Osteoblast (primary cell): ENCODE data around the gene TMEM164. TPM values are rescaled to one million over a fixed set of nuclear protein-coding genes. Genes with fewer than 3 reads are reported as not detected.
A peak's percentile ranks its signal among the peaks of the same experiment; 100 is the strongest.

Experiments used
- DNase-seq: peaks from one replicate; pipeline ENCODE4 v3.0.0; 2011; ENCODE audit warnings: low spot score, mixed read lengths; ENCODE audit not compliant: insufficient read length; ENCODE audit errors: missing footprints
- H2AFZ ChIP-seq: 2 replicates; pipeline ENCODE4 v1.6.0; 2011; ENCODE audit warnings: mild to moderate bottlenecking, low read length
- H3K27ac ChIP-seq: 2 replicates; pipeline ENCODE4 v1.5.1; 2011; ENCODE audit warnings: mild to moderate bottlenecking, low read depth, low read length, moderate library complexity
- H3K27me3 ChIP-seq: 2 replicates; pipeline ENCODE4 v1.6.0; 2012; ENCODE audit warnings: mild to moderate bottlenecking, control low read depth, inconsistent platforms, low read length, moderate library complexity; ENCODE audit not compliant: insufficient read depth
- H3K36me3 ChIP-seq: 2 replicates; pipeline ENCODE4 v1.5.1; 2011; ENCODE audit warnings: mild to moderate bottlenecking, low read length, control low read depth, moderate library complexity; ENCODE audit not compliant: insufficient read depth
- H3K4me1 ChIP-seq: 2 replicates; pipeline ENCODE4 v1.5.1; 2011; ENCODE audit warnings: mild to moderate bottlenecking, low read length, control low read depth, moderate library complexity; ENCODE audit not compliant: insufficient read depth
- H3K4me2 ChIP-seq: 2 replicates; pipeline ENCODE4 v1.6.0; 2011; ENCODE audit warnings: mild to moderate bottlenecking, low read length; ENCODE audit not compliant: insufficient read depth
- H3K4me3 ChIP-seq: fragments of 200-600 bp; sonication (generic); 3 replicates; pipeline ENCODE4 v1.5.1; 2012; ENCODE audit warnings: mild to moderate bottlenecking, low read length, inconsistent platforms; ENCODE audit not compliant: insufficient read depth
- H3K79me2 ChIP-seq: 2 replicates; pipeline ENCODE4 v1.6.0; 2012; ENCODE audit warnings: mild to moderate bottlenecking, low read length, control low read depth, inconsistent platforms; ENCODE audit not compliant: insufficient read depth
- H3K9me3 ChIP-seq: 2 replicates; pipeline ENCODE4 v1.5.1; 2011; ENCODE audit warnings: low read depth, low read length, control low read depth
- H4K20me1 ChIP-seq: 2 replicates; pipeline ENCODE4 v1.6.0; 2012; ENCODE audit warnings: mild to moderate bottlenecking, low read length, control low read depth; ENCODE audit not compliant: insufficient read depth
- total RNA-seq: library from RNA; depleted of rRNA; stranded (reverse); fragments of >200 nt; gene quantifications from 2 replicates; pipeline ENCODE4 v1.2.3, GENCODE V29; 2012
- TF ChIP-seq, protein P1 (sequence below): IDR thresholded peaks from 2 replicates; pipeline ENCODE4 v1.5.1; 2011; ENCODE audit warnings: mild to moderate bottlenecking, low read depth, low read length, moderate library complexity; ENCODE audit errors: extremely low read depth

Gene TMEM164
- total RNA-seq, 1 donor, result 7.6 TPM

DNA sequence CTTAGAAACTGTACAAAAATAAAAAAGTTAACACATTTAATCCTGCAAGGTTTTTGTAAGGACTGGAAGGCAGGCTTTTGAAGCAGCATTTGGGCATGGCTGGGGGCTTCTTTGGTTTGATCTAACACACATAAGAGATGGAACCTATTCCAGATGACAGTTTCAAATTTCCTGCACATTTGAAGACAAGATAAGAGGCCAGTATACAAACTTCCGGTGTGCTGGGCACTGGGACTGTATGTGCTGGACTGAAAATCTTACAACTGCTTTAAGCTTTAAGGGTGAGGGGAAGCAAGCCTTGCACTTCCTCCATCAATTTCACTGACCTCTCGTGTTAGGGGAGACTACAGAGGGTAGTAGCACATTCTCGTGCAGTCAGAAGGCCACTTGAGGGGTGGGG, 192.1 kb downstream of the TMEM164 start:
- Histone ChIP-seq H2AFZ (no peak overlapping the region), H3K4me3 (no peak overlapping the region)
- no peak for DNase-seq

DNA sequence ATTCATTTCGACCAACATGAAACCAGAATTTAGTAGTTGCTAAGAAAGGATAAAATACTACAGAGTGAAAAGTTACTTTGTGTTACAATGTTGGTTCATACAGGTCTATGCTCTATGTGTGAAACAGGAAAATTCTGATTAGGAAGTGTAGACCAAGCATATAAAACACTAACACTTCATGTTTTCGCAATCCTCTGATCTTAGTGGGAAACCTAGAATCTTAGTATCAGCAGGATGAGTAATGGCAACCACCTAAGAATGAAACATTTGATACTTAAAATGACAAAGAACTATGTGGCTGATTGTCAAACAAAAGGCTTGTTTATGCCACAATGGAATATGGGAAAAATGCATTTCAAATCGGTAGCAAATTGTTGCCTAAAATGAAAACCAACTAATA, 198.9 kb downstream of the TMEM164 start:
- Histone ChIP-seq H3K27me3 (peaks cover 9% of the 10 kb centered on the region), H3K36me3 (peaks cover 5% of the 10 kb centered on the region), H3K4me2 (no peak overlapping the region), H3K79me2 (no peaks in the 10 kb centered on the region), H2AFZ (no peak overlapping the region), H3K4me1 (peaks cover 5% of the 10 kb centered on the region), H3K4me3 (no peak overlapping the region), H3K9me3 (no peaks in the 10 kb centered on the region), H3K27ac (no peak overlapping the region), H4K20me1 (no peaks in the 10 kb centered on the region)
- no peak for DNase-seq
- TF ChIP-seq, protein P1, sequence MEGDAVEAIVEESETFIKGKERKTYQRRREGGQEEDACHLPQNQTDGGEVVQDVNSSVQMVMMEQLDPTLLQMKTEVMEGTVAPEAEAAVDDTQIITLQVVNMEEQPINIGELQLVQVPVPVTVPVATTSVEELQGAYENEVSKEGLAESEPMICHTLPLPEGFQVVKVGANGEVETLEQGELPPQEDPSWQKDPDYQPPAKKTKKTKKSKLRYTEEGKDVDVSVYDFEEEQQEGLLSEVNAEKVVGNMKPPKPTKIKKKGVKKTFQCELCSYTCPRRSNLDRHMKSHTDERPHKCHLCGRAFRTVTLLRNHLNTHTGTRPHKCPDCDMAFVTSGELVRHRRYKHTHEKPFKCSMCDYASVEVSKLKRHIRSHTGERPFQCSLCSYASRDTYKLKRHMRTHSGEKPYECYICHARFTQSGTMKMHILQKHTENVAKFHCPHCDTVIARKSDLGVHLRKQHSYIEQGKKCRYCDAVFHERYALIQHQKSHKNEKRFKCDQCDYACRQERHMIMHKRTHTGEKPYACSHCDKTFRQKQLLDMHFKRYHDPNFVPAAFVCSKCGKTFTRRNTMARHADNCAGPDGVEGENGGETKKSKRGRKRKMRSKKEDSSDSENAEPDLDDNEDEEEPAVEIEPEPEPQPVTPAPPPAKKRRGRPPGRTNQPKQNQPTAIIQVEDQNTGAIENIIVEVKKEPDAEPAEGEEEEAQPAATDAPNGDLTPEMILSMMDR, result no peak

More for the DNA sequence above, 192.1 kb downstream of the TMEM164 start:
- no peak overlapping the region for H3K4me2 ChIP-seq
- TF ChIP-seq, protein P1, result no peak
- no peak overlapping the region for H3K27ac ChIP-seq
- H3K36me3 ChIP-seq, result peaks cover 5% of the 10 kb centered on the region
- no peaks in the 10 kb centered on the region for H3K79me2 ChIP-seq
- H3K4me1 ChIP-seq, result no peaks in the 10 kb centered on the region
- peaks cover 2% of the 10 kb centered on the region for H4K20me1 ChIP-seq
- peaks cover 6% of the 10 kb centered on the region for H3K27me3 ChIP-seq
- H3K9me3 ChIP-seq, result no peaks in the 10 kb centered on the region

DNA sequence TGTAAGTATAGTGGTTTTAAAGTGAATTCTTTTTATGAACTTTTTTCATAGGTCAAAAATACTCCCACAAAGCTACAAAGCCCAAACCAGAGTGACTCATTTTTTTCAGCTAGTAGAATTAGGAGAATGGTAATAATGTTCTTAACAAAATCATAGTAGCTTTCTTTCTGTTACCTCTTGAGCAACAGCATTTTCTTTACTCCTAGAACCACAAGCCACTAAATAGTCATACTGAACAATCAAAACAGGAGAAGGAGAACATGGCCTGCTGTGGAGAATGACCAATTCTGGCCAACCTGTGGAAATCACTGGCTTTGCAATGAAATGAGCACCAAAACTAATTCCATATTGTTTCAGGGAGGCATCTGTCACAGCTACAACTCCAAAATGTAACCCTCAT, 202.1 kb downstream of the TMEM164 start:
- DNase-seq, result no peak
- no peak overlapping the region for H3K4me2 ChIP-seq

DNA sequence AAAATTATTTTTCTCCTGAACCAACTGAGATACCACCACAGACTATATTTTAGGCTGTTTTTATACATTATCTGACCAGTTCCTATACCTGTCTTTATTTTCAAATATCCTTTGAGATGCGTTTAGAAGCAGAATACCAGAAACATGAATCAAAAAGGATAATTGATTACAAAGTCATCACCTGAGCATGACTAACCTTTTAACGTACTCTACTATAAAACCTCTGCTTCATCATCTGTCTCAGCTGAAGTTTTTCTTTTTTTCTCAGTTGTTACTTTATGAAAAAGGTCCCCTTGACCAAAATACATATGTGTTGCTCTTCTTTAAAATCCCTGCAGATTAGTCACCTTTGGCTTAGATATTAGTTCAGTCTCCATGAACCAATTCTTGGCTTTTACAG, 205.2 kb downstream of the TMEM164 start:
- Histone ChIP-seq H3K27ac (no peak overlapping the region), H3K79me2 (no peaks in the 10 kb centered on the region), H3K4me1 (peaks cover 19% of the 10 kb centered on the region), H3K9me3 (no peaks in the 10 kb centered on the region), H2AFZ (no peak overlapping the region), H3K4me3 (no peak overlapping the region), H3K4me2 (no peak overlapping the region), H4K20me1 (no peaks in the 10 kb centered on the region), H3K36me3 (no peaks in the 10 kb centered on the region), H3K27me3 (no peaks in the 10 kb centered on the region)
- TF ChIP-seq, protein P1, result no peak
- no peak for DNase-seq

More for the DNA sequence above, 202.1 kb downstream of the TMEM164 start:
- no peak overlapping the region for H3K4me3 ChIP-seq
- no peak overlapping the region for H2AFZ ChIP-seq
- no peaks in the 10 kb centered on the region for H4K20me1 ChIP-seq
- peaks cover 12% of the 10 kb centered on the region for H3K4me1 ChIP-seq
- TF ChIP-seq, protein P1, result no peak
- H3K27me3 ChIP-seq, result peaks cover 2% of the 10 kb centered on the region
- H3K9me3 ChIP-seq, result no peaks in the 10 kb centered on the region
- H3K36me3 ChIP-seq, result no peaks in the 10 kb centered on the region
- no peaks in the 10 kb centered on the region for H3K79me2 ChIP-seq
- H3K27ac ChIP-seq, result peak overlapping the region; percentile 18
